Suprapubic skin (tissue), 4 donors: ENCODE data around the gene SCAND1. TPM values are rescaled to one million over a fixed set of nuclear protein-coding genes. Genes with fewer than 3 reads are reported as not detected.

ENCODE experiments used
- DNase-seq, 2 donors: peaks; one replicate each; pipeline ENCODE4 v3.0.0-alpha.2; 2019; ENCODE audit warnings: low spot score in 2 of 2
- H3K27ac ChIP-seq: fragments of 200-600 bp; sonication (generic); one replicate; pipeline ENCODE4 v1.5.1; 2019
- H3K27me3 ChIP-seq: fragments of 200-600 bp; sonication (generic); one replicate; pipeline ENCODE4 v1.5.1; 2019
- H3K36me3 ChIP-seq: fragments of 200-600 bp; sonication (generic); one replicate; pipeline ENCODE4 v1.5.1; 2019
- H3K4me1 ChIP-seq: fragments of 200-600 bp; sonication (generic); one replicate; pipeline ENCODE4 v1.5.1; 2019
- H3K4me3 ChIP-seq: fragments of 200-600 bp; sonication (generic); one replicate; pipeline ENCODE4 v1.5.1; 2019; ENCODE audit warnings: mild to moderate bottlenecking
- H3K9me3 ChIP-seq: fragments of 200-600 bp; sonication (generic); one replicate; pipeline ENCODE4 v1.5.1; 2019
- EP300 ChIP-seq: sonication (generic); formaldehyde crosslinking; IDR thresholded peaks from one replicate; pipeline ENCODE4 v1.6.1; 2017; ENCODE audit warnings: antibody characterized with exemption
- POLR2A ChIP-seq, 2 donors: fragments of 450-650 bp; IDR thresholded peaks; one replicate each; pipeline ENCODE4 v1.6.1; 2017; ENCODE audit warnings: antibody characterized with exemption in 2 of 2, mild to moderate bottlenecking in 2 of 2, moderate library complexity in 2 of 2
- POLR2AphosphoS5 ChIP-seq, 3 donors: sonication (generic); formaldehyde crosslinking; IDR thresholded peaks; one replicate each; pipeline ENCODE4 v1.6.1; 2017; ENCODE audit warnings: antibody characterized with exemption in 3 of 3
- WGBS: methylation state at CpG from one replicate; pipeline ENCODE4 v1.1.5; 2018; 5-methylcytosine and 5-hydroxymethylcytosine counted together
- total RNA-seq, 4 donors: library from RNA; depleted of rRNA; stranded (reverse); fragments of >200 nt; gene quantifications; one replicate each; pipeline ENCODE4 v1.1.0, GENCODE V29; 2016
- TF ChIP-seq, protein P1 (sequence below), 2 donors: fragments of 200-600 bp in 1 of 2; fragments of 450-650 bp in 1 of 2; sonication (generic) in 1 of 2; IDR thresholded peaks; one replicate each; pipeline ENCODE4 v1.5.1; 2016 to 2019; ENCODE audit warnings: antibody characterized with exemption in 2 of 2, mild to moderate bottlenecking in 1 of 2, moderate library complexity in 1 of 2

The SCAND1 gene
- total RNA-seq, 4 donors from 2014 or later, result 53.9 to 67.4 (median 59.9) TPM

DNA sequence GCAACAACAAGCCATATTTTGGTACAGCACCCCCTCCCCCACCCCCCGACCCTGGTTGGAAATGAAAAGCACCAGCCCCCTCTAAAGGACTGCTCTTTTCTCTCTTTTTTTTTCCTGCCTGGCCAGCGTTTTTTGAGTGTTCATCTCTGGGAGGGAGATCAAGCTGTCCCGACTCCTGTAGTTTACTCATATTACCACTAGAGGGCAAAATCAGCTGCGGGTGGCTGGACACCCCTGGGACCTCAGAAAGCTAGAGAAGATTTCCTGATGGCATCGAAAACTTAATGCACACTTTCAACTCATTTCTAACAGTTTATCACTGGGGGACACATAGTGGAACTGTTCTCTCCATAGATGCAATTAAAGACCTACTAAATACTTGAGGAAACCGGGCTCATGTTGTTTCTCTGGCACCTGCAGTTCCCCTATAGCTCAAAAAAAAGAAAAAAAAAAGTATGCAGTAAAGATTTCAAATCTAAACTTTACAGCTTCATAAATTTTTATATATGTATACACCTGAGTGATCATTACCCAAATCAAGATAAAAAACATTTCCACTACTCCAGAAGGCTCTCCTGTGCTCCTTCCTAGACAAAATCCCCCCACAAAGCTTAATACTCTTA lies 38.5 kb upstream of the SCAND1 start:
- H3K4me3 ChIP-seq, result no peak overlapping the region
- TF ChIP-seq, protein P1, sequence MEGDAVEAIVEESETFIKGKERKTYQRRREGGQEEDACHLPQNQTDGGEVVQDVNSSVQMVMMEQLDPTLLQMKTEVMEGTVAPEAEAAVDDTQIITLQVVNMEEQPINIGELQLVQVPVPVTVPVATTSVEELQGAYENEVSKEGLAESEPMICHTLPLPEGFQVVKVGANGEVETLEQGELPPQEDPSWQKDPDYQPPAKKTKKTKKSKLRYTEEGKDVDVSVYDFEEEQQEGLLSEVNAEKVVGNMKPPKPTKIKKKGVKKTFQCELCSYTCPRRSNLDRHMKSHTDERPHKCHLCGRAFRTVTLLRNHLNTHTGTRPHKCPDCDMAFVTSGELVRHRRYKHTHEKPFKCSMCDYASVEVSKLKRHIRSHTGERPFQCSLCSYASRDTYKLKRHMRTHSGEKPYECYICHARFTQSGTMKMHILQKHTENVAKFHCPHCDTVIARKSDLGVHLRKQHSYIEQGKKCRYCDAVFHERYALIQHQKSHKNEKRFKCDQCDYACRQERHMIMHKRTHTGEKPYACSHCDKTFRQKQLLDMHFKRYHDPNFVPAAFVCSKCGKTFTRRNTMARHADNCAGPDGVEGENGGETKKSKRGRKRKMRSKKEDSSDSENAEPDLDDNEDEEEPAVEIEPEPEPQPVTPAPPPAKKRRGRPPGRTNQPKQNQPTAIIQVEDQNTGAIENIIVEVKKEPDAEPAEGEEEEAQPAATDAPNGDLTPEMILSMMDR (IDR thresholded peaks at IDR 0.05), result peak; percentile 53 to 75
- TF ChIP-seq POLR2A (IDR thresholded peaks at IDR 0.05), result no peak
- no peak overlapping the region for H3K27ac ChIP-seq
- 3% methylated on average over 6 of the region's 6 CpGs for WGBS
- H3K9me3 ChIP-seq, result no peaks in the 10 kb centered on the region
- DNase-seq, result no peak
- no peaks in the 10 kb centered on the region for H3K36me3 ChIP-seq
- H3K27me3 ChIP-seq, result no peaks in the 10 kb centered on the region
- peaks cover 6% of the 10 kb centered on the region for H3K4me1 ChIP-seq

DNA sequence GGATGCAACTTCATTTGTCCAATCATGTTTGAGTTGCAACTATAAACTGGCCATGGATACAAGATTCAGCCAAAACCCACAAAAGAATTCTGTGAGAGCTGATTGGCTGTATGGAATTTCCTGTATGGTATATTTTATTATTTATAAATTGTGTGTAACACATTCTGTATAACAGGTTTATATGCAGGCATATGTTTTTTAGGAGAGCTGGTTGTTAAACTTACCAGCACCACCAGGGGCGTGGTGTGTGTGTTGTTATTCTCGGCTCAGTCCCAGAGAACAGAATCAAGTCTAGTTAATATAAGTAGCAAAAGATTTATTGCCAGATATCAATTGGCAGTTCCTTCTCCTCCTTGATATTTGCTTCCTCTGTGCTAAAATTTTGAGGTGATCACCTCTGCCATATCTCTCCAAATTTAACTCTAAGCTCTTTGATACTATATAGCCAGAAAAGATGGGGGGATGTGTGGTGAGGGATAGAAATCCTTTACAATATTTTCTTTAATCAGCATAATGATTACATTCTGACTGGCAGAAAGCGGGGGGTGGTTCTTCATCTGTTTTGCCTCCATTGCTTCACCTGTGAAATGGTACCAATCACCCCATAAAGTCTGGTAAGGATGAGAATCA lies 37.0 kb upstream of the SCAND1 start:
- WGBS, result 34% methylated on average over 3 of the region's 3 CpGs

DNA sequence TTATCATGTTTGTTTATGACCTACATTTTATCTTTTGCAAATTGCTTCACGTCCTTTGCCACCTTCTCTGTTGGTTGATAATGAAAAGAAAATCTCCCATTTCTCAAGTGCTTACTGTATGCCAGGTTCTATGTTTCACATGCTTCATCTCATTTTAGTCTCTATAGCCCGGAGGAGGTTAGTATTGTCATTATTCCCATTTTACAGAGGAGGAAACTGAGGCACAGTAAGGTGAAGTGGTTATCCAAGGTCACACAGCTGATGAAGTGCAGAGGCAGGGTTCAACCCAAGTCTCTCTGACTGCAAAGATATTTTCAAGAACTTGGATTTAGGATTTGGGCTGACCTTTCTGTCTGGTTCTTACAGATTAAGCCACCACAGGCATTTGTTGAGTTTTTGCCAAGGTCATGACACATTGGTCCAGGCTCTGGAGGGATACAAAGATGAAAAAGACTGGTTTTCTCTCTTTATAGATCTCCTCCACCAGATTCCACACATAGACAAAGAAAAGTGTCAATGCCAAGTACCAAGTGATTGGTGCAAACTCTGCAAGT lies 34.7 kb upstream of the SCAND1 start:
- H3K27ac ChIP-seq, result no peak overlapping the region
- H3K27me3 ChIP-seq, result no peaks in the 10 kb centered on the region
- H3K36me3 ChIP-seq, result no peaks in the 10 kb centered on the region
- peaks cover 6% of the 10 kb centered on the region for H3K4me1 ChIP-seq
- H3K9me3 ChIP-seq, result no peaks in the 10 kb centered on the region
- WGBS, result 77% methylated on average over 2 of the region's 2 CpGs
- no peak overlapping the region for H3K4me3 ChIP-seq
- no peak for TF ChIP-seq POLR2AphosphoS5 (IDR thresholded peaks at IDR 0.05)
- TF ChIP-seq, protein P1 (IDR thresholded peaks at IDR 0.05), result no peak
- no peak for TF ChIP-seq EP300
- no peak for TF ChIP-seq POLR2A (IDR thresholded peaks at IDR 0.05)
- DNase-seq, result no peak

More for the DNA sequence above, 37.0 kb upstream of the SCAND1 start:
- H3K27me3 ChIP-seq, result no peaks in the 10 kb centered on the region
- no peaks in the 10 kb centered on the region for H3K36me3 ChIP-seq
- no peak for TF ChIP-seq EP300
- TF ChIP-seq, protein P1 (IDR thresholded peaks at IDR 0.05), result peak; percentile 18 to 33
- no peak overlapping the region for H3K4me3 ChIP-seq
- no peak overlapping the region for H3K27ac ChIP-seq
- H3K9me3 ChIP-seq, result no peaks in the 10 kb centered on the region
- DNase-seq, result no peak
- peaks cover 6% of the 10 kb centered on the region for H3K4me1 ChIP-seq

DNA sequence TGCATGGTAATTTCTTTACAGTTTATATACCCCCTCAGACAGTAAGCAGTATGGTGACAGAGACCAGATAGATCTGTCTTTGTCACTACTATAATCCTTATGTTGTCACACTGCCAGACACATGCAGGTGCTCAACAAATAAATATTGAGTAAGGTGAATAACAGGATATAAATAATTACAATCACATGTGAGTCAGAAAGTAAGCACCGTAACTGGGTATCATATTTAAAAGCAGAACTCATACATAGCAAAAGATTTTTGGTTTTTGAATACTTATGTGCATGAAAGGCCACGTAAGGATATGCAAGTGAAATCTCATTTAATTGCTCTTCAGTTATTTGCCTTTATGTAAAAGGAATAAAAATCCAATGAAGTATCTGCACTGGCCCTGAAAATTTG lies 31.5 kb upstream of the SCAND1 start:
- H3K4me3 ChIP-seq, result no peak overlapping the region
- no peaks in the 10 kb centered on the region for H3K36me3 ChIP-seq

DNA sequence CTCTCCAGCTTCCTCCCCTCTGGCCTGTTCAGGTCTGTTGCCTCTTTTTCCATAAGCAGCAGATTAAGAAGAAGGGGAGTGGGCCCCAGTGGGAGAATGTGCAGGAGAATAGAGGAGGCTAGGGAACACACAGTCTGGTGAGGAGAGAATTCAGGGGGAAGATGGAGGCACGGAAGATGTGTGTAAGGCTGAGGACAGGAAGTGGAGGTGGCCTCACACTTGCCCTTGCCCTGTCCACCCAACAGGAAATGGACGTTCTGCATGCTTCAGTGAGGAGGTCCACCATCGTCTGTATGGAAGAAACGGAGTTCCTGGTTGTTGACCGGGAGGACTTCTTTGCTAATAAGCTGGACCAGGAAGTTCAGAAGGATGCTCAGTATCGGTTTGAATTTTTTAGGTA lies 30.1 kb upstream of the SCAND1 start:
- no peak overlapping the region for H3K27ac ChIP-seq
- H3K4me1 ChIP-seq, result no peaks in the 10 kb centered on the region
- no peaks in the 10 kb centered on the region for H3K36me3 ChIP-seq
- TF ChIP-seq POLR2AphosphoS5 (IDR thresholded peaks at IDR 0.05) (no peak), EP300 (no peak), POLR2A (IDR thresholded peaks at IDR 0.05) (no peak)
- TF ChIP-seq, protein P1 (IDR thresholded peaks at IDR 0.05), result no peak
- H3K9me3 ChIP-seq, result no peaks in the 10 kb centered on the region
- no peak overlapping the region for H3K4me3 ChIP-seq
- H3K27me3 ChIP-seq, result no peaks in the 10 kb centered on the region
- WGBS, result 81% methylated on average over 6 of the region's 6 CpGs
- DNase-seq, result peak in 1 of 2 donors; percentile 29

More for the DNA sequence above, 31.5 kb upstream of the SCAND1 start:
- 68% methylated on average over 2 of the region's 2 CpGs for WGBS
- Histone ChIP-seq H3K9me3 (no peaks in the 10 kb centered on the region), H3K27ac (no peak overlapping the region), H3K4me1 (no peaks in the 10 kb centered on the region), H3K27me3 (no peaks in the 10 kb centered on the region)
- DNase-seq, result no peak
- TF ChIP-seq POLR2A (IDR thresholded peaks at IDR 0.05), result no peak
- TF ChIP-seq EP300, result no peak
- TF ChIP-seq, protein P1 (IDR thresholded peaks at IDR 0.05), result no peak
- no peak for TF ChIP-seq POLR2AphosphoS5 (IDR thresholded peaks at IDR 0.05)
